Measurements from ENCODE around the gene TPCN1.
A peak's percentile ranks its signal among the peaks of the same experiment; 100 is the strongest.

TPCN1 gene

DNA sequence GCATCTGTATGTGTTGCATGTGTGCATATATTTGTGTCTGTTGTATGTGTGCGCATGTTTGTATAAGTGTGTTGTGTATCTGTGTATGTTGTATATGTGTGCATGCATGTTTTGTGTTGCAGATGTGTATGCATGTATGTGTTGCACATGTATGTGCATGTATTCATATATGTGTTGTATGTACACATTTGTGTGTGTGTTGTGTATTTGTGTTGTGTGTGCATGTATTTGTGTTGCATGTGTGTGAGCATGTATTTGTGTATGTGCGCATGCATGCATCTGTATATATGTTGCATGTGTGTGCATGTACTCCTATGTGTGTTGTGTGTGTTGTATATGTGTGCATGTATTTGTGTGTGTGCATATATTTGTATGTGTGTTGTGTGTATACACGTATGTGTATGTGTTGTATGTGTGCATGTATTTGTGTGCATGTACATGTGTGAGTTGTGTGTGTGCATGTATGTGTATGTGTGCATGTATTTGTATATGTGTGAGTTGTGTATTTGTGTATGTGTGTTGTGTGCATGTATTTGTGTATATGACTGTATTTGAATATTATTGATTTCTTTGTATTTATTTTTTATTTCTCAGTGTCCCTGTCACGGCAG is 96.9 kb downstream of the TPCN1 start:
- no peak for DNase-seq

DNA sequence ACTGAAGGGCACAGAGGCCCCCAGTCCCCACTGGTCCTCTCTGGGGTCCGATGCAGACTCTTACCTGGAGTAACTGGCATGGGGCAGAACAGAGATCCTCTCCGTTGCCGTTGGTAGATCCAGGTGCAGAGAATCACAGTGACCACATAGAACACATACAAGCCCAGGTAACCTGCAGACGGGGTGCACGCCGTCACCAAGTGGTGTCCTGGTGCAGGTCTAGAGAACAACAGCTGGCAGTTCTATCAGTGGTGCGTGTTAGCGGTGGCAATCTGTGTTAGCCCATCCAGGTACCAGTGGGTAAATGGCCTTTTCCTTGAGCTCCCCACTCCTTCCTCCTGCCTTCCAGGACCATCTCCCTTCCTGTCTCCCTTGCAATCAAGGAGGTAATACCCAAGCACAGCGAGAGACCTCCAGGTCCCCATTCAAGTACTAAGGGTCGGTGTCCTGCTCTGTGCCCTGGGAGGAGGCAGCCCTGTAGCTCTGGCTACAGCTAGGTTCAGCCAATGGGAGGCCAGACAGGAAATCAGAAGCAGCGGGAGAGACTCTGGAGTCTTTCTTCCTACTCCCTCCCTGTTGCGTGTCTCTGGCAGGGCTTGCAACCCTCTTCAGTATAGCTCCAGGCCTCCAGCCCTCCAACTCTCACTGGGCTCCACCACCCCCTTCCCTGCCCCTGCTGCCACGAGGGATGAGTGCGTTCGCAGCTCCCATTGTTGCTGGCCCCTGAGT is 97.8 kb downstream of the TPCN1 start:
- no peak for DNase-seq

DNA sequence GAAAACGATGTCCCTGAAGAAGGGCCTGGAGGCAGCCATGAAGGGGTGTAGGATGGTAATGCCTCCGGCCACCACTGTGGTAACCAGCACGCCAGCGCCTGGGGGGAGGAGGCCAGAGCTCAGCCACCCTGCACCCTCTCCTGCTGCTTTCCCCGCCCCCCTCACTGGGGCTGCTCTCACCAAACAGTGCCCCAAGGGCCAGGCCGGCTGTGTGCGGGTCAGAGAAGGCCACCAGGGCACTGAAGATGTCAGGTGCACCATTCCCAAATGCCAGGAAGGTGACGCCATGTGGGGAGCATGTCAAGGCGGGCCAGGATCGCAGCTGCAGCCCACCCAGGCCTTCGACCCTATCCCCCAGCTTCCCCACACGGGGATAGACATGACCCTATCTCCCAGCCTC is 99.1 kb downstream of the TPCN1 start:
- no peak for DNase-seq

DNA sequence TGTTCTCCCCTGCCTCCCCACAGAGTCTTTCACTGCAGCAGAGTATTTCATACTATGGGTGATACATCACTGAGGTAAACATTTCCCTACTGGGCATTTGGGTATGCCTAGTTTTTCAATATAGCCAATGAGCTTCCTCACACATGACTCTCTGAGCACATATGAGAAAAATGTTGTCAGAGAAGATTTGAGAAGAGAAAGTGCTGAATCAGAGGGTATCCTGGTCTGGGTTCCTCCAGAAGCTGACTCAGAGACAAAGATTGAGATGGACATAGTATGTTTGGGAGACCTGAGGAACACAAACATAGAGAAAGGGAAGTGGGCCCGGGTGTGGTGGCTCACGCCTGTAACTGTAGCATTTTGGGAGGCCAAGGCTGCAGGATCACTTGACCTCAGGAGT is 101.1 kb downstream of the TPCN1 start:
- no peak for DNase-seq

GRCh38 chr12:113325916-113326315 is 104.7 kb downstream of the TPCN1 start:
- no peak for DNase-seq

GRCh38 chr12:113326775-113327395 is 105.6 kb downstream of the TPCN1 start:
- no peak for DNase-seq

GRCh38 chr12:113328368-113328889 is 107.2 kb downstream of the TPCN1 start:
- DNase-seq, result no peak

DNA sequence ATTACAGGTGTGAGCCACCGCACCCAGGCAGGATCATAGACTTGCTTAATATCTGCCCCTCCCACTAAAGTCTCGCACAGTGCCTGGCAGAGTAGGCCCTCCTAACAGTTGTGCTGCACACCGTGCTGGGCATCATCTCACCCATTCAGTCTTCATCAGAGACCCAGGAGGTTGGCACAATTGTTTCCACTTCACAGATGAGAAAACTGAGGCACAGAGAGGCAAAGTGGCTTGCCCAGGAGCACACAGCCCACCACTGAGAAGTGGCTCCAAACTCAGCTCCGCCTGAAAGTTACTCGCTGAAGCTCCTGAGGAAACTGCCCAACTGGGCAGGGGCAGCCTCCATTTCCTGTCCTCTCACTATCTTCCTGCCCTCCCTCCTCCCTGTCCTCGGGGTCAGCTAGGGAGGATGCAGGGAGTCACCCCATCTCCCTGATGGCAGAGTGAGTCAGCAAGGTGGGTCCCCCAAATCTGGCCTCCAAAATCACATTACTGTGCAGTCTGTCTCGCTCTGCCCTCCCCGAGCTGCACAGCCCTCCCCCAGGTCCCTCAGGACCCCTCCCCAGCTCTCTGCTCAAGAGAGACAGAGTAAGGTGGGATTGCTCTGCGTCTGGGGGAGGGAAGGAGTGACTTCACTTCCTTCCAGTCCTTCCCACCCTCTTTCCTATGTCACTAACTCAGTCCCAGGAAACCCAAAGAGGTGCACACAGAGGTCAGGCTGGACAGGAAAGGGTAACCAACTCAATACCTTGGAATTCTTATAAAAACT is 107.9 kb downstream of the TPCN1 start:
- no peak for DNase-seq

DNA sequence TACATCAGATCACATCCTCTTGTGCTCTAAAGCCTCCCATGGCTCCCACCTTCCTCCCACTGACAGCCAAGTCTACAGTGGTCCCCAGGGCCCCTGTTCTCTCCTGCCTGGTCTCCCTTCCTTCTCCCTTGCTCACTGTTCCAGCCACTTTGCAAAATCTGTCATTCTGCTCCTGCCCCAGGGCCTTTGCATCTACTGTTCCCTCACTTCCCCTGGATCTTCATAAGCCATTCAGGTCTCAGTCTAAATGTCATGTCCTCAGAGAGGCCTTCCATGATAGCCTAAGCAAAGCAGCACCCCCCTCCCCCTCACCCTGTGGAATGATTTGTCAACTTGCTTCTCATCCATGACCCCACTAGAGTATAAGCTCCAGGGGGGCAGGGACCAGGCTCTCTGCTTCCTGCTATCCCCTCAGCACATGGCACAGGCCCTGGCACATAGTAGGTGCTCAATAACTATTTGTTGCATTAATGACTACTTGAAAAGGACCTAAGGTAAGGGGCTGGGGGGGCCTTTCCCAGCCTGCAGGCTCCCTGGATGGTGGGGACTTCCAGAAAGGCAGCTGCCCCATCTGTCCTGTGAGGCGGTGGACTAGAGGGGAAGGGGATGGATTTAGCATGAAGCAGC is 108.6 kb downstream of the TPCN1 start:
- no peak for DNase-seq

DNA sequence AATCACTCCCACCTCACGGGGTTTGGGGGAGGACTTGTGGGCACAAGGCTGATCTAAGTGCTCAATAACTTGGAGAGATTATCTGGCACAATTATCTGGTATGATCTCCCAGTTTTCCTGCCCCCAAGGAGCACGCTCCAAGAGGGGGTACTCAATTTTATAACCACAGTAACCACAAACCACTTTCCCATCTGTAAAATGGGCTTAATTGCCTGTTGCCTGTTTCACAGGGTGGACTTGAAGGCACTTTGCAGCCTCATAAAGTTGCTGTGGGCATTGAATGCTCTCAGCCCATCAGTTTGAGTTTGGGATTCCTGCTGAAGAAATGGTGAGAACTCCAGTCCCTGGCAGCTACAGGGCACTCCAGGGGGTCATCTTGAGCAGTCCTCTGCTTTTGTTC is 109.2 kb downstream of the TPCN1 start:
- no peak for DNase-seq

DNA sequence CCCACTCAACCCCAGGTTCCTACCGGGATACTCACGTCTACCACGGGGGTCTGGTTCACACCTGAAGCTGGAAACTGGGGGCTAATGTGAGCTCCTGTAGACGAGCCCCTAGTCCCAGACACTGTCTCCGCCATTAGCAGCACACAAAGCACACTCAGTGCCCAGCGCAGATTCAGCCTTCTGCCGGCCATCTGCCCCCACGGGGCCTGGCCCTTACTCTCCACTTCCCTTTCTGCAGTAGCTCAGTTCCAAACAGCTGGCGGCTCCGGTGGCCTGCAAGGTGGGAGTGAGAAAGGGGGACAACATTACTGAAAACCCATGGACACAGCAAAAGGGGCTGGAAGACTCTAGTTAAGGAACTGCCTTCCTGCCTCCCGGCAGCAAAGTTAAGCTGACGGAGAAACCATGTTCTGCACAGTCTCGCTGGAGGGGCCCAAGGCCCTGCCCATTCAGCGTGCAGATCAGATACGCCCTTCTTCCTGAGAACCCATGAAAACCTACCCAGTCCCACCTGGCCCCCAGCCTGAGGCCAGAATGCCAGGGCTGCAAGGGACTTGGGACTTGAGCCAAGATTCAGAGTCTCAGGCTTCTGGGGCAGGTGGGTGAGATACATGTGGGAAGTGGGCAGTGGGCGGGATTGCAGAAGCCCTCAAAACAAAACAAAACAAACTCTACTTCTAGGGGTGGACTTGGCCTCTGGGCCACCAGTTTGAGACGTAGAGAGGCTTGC is 111.6 kb downstream of the TPCN1 start:
- DNase-seq, result no peak

DNA sequence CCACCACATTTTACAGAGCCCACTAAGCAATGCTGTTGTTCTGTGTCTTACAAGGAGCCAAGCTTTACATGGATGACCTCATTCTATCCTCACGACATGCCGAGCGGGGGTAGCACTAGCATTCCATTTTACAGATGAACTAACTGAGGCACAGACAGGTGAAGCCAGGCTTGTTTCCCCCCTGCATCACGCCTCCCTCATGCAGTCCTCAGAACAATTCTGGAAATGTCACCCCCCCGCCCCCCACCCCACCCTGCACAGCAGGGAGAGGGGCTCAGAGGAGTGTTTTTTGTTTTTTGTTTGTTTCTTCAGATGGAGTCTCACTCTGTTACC is 112.1 kb downstream of the TPCN1 start:
- no peak for DNase-seq

- peak; percentile 43 for DNase-seq
These were observed 112.9 kb downstream of the TPCN1 start for GRCh38 chr12:113333877-113334785.

GRCh38 chr12:113334786-113335539 is 113.7 kb downstream of the TPCN1 start, which contains the start of gene SLC8B1:
Gene SLC8B1, minus strand, starts transcription at chr12:113335109. Its CDS starts 2,231 bp downstream, at chr12:113332878.
- DNase-seq, result peak; percentile 82

- no peak for DNase-seq
These were observed 118.3 kb downstream of the TPCN1 start for GRCh38 chr12:113339540-113339939.

GRCh38 chr12:113340061-113340460 is 118.8 kb downstream of the TPCN1 start:
- no peak for DNase-seq

DNA sequence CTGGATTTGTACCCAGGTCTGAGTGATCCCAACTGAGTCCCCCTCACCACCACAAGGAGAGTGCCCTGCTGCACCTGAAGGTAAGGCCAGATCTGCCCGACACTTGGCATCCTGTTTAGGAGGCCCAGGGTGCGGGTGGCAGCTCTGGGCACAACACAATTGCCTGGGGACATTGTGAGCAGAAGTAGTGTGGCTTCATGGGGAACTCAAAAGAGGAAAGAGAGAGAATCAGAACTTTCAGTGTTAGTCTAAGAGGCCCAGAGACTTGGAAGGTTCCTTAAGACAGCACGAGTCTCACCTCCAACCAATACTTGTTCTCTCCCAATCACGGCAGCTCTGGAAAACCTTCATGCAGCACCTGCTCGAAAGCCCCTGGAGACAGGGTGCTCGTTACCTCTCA is 120.3 kb downstream of the TPCN1 start:
- no peak for DNase-seq

DNA sequence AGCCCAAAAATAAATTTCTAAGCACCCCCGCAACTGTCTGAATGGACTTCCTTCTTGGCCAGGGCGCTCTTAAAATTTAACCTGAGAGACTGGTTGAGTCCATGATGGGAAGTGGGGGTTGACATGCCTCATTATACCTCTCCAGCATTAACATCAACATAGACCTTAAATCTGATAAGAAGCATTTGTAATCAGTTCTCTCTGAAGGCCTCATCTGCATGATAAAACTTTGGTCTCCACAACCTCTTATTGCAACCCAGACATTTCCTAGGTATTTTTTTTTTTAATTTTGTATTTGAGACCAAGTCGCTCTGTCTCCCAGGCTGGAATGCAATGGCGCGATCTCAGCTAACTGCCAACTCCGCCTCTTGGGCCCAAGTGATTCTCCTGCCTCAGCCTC is 124.1 kb downstream of the TPCN1 start:
- no peak for DNase-seq

DNA sequence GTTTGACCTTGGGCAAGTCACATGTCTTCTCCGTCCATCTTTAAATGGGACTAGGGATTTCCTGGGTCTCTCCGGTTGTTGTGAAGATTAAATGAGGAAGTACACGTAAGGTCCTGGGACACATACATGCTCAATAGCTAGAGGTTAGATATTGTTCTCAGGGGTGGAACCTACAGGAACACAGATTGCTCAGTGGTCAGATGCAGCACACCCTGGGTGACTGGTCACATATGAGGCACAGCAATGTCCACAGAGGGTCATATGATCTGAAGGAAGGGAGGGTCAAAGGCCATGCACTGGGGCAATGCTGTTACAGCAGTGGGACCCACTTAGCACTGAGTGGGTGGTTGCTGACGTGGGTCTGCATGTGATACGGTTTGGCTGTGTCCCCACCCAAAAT is 125.1 kb downstream of the TPCN1 start:
- no peak for DNase-seq

DNA sequence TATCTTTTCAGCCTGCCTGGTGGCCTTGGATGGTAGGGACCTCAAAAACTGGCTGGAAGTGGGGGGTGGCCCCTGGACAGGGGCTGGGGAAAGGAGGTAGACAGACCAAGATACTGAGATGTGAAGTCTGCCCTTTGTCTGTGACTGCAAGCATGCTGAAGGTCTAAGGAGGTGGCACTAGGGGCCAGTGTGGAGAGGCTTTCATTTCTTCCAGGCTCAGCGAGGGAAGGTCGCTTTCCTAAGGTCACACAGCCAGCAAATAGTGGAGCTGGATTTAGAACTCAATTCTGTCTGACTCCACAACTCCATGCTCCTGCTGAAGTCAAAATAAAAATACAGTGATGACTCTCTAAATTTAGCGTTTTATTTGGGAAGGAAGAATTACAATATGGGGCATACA is 125.8 kb downstream of the TPCN1 start:
- no peak for DNase-seq

Data from CD4-positive, alpha-beta T cell treated with Interleukin-6 for 4 hours (primary cell).